ENCODE measurements around the gene ZNF865. TPM values are rescaled to one million over a fixed set of nuclear protein-coding genes. Genes with fewer than 3 reads are reported as not detected.

The ZNF865 gene
- total and polyA plus RNA-seq, 2 donors (not counting 3 experiments of a cell fraction or from before 2014, with no cell fraction given), result 4.0 to 10.1 TPM

DNA sequence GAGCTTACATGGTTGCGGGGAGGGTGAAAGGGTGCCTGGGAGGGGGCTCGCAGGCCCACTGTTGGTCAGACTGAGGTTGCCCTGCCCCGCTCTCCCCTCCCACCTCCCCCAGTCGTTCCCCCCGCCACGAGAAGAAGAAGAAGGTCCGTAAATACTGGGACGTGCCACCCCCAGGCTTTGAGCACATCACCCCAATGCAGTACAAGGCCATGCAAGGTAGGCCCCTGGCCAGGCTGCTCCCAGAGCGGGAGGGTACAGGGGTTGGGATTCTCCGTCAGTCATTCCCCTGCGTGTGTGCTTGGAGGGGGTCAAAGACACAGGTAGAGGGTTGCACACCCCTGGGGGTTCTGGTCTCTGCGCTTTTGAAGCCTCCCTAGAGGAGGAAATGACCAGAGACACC lies 55.0 kb downstream of the ZNF865 start:
- Histone ChIP-seq H3K4me3 (replicated peaks in 1 of 3; ENCODE audit: insufficient read depth in 1 of 3, low read depth in 1 of 3, low read length in 3 of 3) (no peak overlapping the region), H3K36me3 (ENCODE audit: control insufficient read depth in 2 of 2, extremely low read depth in 1 of 2, insufficient read depth in 2 of 2, low read length in 2 of 2) (peaks cover 14 to 51% of the 10 kb centered on the region in 2 experiments), H3K79me2 (ENCODE audit: control insufficient read depth, insufficient read depth, low read length) (peaks cover 96% of the 10 kb centered on the region), H2AFZ (ENCODE audit: low read depth, low read length) (no peak overlapping the region), H3K9me1 (replicated peaks; ENCODE audit: control insufficient read depth, extremely low read depth, insufficient read depth, low read length) (no peaks in the 10 kb centered on the region), H3K4me1 (ENCODE audit: control insufficient read depth, extremely low read depth, insufficient read depth, low read length) (peaks cover 25% of the 10 kb centered on the region), H3K27ac (ENCODE audit: insufficient read depth, low read depth, low read length) (no peak overlapping the region), H4K20me1 (replicated peaks; ENCODE audit: control insufficient read depth, extremely low read depth, insufficient read depth, low read length) (peaks cover 12% of the 10 kb centered on the region), H3K4me2 (ENCODE audit: insufficient read depth, low read length) (no peak overlapping the region), H3K27me3 (ENCODE audit: control insufficient read depth in 2 of 2, insufficient read depth in 2 of 2, low read length in 2 of 2) (no peaks in the 10 kb centered on the region), H3K9me3 (replicated peaks; ENCODE audit: control insufficient read depth, insufficient read depth, low read length) (no peaks in the 10 kb centered on the region), H3K9ac (replicated peaks; ENCODE audit: extremely low read depth, insufficient read depth, low read length) (no peak overlapping the region)
- no peak for DNase-seq (ENCODE audit: low read depth, low spot score)
- ChIA-PET POLR2A (no interaction called here), CTCF (interaction anchor here (1.1 kb wide), 1 partner anchor 11 kb away, joined by 6 read pairs; no protein-coding TSS in a partner anchor)
- no TSS peak for BruUV-seq (replicated peaks)
- TF ChIP-seq POLR2AphosphoS5 (IDR thresholded peaks at IDR 0.05; ENCODE audit: insufficient read depth, low read depth, low read length) (no peak), EZH2 (IDR thresholded peaks at IDR 0.05; ENCODE audit: borderline replicate concordance, low read depth, low read length, severe bottlenecking) (no peak), POLR2A (IDR thresholded peaks at IDR 0.05; ENCODE audit: low read depth, low read length) (no peak), FOS (IDR thresholded peaks at IDR 0.05; ENCODE audit: borderline replicate concordance, insufficient read depth, low read length) (no peak), CTCF (IDR thresholded peaks at IDR 0.05; ENCODE audit: extremely low read depth in 1 of 2, insufficient read depth in 1 of 2, low read depth in 1 of 2, low read length in 2 of 2) (no peak), JUN (IDR thresholded peaks at IDR 0.05; ENCODE audit: borderline replicate concordance, insufficient read depth, insufficient read length, low read depth) (no peak), MYC (IDR thresholded peaks at IDR 0.05; ENCODE audit: low read depth, low read length) (no peak), MAX (IDR thresholded peaks at IDR 0.05; ENCODE audit: insufficient read depth, insufficient read length) (no peak), GATA2 (IDR thresholded peaks at IDR 0.05; ENCODE audit: insufficient read depth, insufficient read length, low read depth, low read length) (no peak)
- intact Hi-C loops (cut with micrococcal nuclease), result no loop called here
- dilution Hi-C loops (cut with MboI; ENCODE audit: extremely low pct_ligation_motif_present, low sequenced_read_pairs), result no loop called here
- no peak for FAIRE-seq
